CD4-positive, alpha-beta T cell treated with Interleukin-15 for 1 hour (primary cell): ENCODE results near the gene SKIL.

Source experiments
- DNase-seq: peaks from one replicate; pipeline ENCODE4 v3.0.0-alpha.2; 2020

SKIL gene

DNA sequence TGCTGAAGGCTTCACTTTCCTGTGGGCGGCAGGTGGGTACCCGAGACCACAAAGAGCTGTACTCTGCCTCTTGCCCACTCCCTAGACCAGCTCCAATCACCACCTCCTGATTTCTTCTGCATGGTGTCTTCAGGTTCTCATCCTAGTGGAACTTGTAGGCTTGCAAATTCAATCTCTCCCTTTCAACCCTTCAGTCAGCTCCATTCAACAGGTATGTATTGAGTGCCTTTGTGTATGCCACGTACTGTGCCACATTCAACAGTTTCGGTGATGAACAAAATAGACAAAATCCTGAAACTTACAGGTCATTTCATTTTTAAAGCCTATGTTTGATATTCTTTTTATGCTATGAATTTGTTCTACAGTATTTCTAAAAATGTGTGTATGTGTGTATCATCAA, 55.8 kb downstream of the SKIL start:
- DNase-seq, result no peak

DNA sequence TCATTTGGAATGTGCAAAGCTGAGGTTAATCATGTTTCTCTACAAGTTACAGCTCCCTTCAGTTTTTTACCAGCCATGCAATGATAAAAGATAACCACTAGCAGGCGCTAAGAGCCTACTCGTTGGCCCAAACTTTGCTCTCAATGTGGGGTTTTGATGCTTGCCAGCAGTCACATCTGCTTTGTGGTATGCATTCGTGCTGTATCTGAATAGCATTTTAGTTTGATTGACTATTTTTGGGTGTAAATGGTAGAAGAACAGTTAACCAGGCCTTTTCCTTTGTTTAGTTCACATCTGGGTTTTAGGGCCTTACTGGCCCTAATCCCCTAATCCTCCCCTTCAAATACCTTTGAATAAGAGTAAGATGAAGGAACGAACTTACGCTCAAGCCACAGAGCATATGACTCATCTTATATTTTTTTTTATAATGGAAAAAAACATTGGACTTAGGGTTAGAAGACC, 56.7 kb downstream of the SKIL start:
- no peak for DNase-seq

DNA sequence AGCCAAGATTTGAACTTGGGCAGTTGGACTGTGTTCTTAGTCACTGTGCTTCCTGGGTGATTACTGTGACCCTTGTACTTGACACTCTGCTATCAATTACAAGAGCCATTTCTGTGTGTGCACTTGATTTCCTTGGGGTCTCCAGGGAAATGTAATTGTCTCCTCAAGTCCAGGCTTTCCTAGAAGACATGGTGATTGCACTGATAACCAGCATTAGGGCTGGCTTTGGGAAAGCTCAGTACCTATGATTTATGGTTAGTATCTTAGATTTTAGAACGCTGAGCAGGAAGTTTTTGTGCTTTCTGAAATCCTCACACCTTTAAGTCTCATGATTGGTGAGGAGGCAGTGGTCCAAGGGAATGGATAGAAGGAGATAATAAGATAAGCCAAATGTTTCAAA, 59.6 kb downstream of the SKIL start:
- DNase-seq, result no peak

DNA sequence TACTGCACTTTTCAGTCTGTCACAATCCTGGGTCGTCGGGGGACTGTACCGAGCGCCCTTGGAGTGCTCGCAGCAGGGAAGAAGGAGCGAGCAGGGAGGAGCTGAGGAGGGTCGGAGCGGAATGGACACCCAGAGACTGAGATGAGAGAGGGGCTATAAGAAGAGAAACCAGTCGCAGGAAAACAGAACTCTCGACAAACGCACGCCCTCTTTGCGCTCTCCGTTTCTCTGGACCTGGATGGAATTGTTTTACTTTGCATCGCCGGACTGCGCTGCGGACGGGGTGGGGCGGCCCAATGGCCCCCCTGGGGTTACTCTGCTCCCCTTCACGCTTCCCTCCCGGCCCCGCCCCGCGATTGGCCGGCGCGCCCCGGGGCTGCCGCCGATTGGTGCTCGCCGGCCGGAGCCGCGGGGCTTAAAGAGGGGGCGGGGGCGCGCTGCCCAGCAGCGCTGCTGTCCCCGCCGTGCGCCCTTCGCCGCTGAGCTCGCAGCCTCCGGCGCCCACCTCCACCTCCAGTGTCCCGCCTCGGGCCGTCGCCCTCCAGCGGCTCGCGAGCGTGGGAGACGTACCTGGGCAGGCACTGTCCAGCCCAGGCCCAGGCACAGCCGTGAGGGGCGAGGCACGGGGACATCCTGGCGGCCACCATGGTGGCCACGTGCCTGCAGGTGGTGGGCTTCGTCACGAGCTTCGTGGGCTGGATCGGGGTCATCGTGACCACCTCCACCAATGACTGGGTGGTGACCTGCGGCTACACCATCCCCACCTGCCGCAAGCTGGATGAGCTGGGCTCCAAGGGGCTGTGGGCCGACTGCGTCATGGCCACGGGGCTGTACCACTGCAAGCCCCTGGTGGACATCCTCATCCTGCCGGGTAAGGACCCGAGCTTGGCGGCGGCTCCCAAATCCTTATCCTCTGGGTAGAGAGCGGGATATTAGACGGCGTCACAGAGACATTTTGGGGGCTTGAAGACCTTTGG, 61.2 kb downstream of the SKIL start, which contains the start of gene CLDN11:
Gene CLDN11, plus strand, starts transcription at position 447 of the 977 bp plus-strand sequence. Its CDS starts 199 bp downstream, at position 646.
- no peak for DNase-seq

DNA sequence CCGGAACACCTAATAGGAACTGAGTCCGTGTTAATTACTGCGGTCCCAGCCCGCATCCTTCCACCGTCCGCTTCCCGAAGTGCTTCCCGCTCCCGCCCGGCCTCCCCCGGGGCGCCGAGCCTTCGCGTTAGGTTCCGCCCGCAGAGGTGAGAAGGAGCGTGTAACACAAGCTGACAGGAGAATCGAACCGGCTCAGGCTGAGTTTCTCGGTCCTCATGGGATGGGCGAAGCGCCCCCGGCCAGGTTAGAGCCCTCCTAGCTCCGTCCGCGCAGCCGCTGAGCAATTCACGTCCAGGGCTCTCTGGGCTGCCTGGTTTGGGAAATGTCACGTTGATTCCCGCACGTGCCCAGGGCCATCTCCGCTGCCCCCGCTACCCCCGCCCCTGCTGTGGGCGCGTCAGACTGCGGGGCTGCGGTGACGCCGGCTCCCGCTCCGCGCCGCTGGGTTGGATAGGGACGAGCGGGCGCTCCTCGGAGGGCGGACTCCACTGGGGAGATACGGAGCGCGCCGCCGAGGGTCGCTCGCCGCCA, 62.1 kb downstream of the SKIL start:
- DNase-seq, result no peak

DNA sequence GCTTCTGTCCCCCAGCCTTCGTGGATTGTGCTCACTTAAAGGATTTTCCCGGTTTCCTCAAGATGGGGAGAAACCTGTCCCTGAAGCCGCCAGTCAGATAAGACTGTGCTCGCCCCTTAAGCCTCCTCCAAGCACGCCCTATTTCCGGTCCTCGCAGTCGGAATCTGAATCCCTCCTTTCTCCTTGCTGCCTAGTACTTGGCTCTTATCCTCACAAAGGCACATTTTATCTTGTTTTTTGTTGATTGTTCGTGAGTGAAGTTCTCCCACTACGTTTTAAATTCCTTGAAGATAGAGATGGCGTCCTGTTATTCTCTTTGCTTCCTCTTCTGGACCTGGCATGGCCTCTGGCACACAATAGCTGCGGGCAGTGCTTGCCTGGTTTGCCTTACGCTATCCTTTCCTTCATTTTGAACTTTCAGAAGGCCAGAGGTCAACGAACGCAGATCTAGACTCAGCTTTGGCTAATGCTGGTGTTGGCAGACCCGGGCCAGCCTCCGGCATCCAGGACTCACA, 62.8 kb downstream of the SKIL start:
- no peak for DNase-seq

DNA sequence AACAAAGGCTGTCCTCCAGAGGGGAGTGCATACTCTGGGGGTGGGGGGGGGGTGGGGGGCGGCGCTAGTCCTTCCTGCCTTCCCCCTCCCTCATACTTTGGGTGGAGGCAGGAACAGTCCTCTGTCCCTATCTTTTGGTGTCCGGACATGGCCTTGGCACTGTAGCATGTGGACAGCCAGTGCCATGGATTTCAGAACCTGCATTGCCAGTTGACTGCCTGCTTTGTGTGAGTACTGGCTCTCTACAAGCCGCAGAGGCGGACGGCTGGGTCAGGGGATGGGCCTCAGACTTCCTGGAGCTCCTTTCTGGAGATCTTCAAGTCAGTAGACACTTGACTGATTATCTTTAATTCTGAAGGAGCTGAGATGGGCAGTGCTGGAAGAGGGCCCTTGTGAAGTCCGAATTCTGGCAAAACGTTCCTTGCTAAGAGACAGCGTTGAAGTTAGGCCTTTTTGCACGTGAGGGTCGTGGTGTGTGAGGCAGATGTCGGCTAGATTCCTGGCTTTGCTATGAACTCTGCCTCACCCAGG, 63.7 kb downstream of the SKIL start:
- DNase-seq, result no peak

DNA sequence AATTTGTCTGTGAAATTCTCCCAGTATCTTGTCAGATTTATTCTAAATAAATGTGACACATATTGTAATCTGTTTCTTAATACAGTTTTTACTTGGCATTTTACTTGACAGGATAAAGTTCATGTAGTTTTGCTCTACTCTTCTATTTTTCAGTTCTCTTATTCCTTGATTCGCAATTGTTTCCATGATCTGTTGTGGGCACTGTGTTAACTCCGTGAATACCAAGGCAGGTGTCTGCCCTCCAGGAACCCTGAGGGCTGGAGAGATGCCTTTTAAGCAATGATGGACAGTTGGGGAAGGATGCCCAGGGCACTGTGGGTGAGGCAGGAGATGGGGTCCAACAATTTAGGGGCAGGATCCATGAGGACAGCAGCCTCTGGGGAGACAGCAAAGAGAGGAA, 64.2 kb downstream of the SKIL start:
- no peak for DNase-seq

DNA sequence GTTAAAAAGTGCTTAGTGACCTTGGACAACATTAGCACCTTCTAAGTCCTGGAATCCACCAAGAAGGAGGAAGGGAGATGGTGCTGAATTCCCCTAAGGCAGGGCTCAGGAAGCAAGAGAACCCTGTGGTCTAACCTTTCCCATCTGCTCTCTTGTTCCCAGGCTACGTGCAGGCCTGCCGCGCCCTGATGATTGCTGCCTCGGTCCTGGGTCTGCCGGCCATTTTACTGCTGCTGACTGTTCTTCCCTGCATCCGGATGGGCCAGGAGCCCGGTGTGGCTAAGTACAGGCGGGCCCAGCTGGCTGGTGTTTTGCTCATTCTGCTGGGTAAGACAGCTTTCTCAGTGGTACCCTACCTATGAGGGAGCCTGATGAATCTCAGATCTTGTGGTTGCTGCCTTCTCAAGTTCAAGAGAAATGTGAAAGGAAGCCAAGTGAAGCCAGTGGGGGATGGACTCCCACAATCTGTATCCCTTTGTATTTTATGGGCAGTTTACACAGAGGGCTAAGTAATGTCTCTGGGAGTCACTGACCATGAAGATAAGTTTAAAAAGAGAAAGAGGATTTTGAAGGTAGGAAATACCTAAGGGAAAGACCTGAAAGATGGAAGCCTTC, 65.6 kb downstream of the SKIL start:
- no peak for DNase-seq

DNA sequence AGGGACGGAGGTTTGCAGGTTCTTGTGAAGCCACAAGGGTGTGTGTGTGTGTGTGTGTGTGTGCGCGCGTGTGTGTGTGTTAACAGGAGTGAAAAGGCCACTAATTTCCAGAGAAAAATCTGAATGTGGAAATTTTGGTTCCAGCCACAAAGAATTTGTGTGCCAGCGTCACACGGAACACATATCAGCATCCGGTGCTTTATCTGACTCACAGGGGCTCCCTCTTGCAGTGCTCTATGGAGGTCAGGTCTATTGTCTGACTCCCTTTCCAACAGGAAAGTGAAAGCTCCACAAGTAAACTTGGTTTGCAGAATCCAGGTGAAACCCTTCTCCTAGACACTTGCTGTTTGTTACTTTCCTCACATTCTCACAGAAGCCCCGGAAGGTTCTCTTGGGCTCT, 67.4 kb downstream of the SKIL start:
- DNase-seq, result no peak

DNA sequence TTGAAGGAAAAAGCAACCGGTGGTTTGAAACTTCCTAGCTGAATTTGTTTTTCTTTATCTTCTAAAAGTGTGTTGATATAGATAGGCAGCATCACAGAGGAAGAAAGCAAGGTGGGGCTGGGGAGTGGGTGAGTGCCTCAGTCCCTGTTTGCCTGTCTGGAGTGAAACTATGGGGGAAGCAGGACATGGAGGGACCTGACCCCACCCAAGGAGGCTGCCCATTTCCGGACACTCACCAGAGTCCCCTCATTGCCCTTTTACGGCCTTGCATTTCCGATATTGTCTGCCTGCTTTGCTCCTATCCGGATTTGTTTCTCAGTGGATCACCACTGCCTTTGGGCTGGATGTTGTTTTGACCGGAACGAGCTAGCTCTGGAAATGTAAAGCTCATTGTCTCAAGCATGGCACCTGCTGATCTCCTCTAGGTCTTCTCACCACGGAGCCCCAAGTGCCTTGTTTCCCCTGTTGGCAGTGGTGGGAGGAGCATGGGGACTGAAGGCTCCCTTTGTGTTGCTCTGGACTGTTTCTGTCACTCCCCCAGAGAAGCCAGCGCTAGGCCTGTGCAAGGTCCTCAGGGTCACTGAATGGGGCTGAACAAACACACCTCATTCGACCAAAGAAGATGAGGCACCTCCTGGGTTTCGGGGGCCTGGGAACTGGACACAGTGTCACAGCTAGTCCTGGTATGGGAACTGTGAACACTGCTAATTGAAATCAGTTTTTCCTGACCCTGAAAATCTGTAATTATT, 68.2 kb downstream of the SKIL start:
- DNase-seq, result no peak

DNA sequence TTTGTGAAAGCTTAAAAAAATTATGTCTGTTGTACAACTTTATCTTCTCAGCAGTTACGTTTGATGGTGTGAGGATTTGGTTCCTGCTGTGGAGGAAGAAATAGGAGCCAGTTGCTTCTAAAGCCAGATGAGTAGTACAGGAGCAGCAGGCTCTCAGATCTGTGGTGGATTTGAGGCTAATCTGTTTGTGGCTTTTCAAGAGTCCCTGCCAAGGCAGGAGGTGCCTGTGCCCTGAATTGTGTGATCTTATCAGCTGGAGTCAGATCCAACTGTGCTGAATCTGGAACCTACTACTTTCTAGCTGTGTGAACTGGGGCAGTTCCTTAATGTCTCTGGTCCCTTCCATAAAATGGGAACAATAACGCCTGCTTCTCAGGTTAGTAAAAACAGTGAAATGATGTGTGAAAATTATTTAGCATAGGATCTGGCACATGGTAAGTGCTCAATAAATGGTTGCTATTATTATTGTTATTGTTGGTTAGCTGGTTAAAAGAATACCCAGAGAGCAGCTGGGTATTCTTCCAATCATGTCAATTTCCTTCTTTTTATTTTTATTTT, 68.8 kb downstream of the SKIL start:
- no peak for DNase-seq

DNA sequence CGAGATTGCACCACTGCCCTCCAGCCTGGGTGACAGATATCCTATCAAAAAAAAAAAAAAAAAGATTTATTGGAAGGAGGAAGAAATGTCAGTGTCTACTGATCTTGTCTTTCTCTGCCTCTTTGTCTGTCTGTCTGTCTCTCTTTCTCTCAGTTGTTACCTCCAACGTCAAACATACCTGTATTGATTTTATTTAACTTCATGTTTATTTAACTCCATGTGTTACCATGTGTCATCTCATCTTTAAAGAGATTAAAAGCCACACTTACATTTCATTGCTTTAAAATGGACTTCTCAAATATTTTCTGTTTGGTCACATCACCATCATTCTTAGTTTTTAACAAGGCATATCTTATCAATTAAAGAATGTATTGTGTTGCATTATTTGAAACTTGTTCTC, 70.6 kb downstream of the SKIL start:
- DNase-seq, result no peak

DNA sequence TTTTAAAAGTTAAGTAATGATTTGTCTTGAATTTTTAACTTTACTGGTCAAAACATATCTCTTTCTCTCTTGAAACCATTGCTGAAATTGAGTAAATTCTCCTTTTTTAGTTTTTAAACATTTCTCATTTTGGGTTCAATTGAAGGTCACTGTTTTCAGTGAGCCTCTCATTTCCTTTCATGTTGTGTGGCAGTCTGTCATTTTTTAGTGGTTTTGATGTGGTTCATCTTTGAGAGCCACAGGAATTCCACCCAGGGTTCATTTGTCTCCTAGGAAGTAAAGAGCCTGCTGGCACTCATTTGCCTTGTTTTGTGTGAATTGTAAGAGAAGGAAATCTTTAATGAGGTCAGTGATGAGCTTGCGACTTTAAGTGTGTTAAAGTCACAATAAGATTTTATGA, 71.5 kb downstream of the SKIL start:
- no peak for DNase-seq

DNA sequence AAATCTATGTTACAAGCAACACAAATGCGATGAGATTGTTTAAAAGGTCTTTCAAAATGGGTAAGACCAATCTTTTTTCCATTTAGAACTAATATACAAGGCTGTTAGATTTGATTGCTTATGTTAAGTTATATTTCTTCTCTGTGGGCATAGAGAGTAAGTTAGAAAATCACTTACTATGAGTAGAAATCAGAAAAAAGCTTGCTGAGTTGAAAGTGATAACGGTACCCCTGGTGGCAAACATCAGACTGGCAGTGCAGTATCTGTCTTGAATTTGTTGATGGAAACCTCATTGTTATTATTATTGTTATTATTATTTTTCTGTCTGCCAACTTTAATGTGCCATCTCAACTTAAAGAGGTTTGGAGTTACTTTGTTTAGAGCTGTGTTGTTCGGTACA, 73.5 kb downstream of the SKIL start:
- DNase-seq, result no peak

DNA sequence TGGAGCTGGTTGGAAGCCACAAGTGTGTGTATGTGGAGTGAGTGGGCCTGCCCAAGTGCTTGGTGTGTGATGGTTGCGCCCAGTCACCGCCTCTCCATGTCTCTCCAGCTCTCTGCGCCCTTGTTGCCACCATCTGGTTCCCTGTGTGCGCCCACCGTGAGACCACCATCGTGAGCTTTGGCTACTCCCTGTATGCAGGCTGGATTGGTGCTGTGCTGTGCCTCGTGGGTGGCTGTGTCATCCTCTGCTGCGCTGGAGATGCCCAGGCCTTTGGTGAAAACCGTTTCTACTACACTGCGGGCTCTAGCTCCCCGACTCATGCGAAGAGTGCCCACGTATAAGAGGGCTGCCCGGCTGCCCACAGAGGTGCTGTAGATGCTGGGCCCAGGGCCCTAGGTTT, 74.9 kb downstream of the SKIL start:
- DNase-seq, result no peak

DNA sequence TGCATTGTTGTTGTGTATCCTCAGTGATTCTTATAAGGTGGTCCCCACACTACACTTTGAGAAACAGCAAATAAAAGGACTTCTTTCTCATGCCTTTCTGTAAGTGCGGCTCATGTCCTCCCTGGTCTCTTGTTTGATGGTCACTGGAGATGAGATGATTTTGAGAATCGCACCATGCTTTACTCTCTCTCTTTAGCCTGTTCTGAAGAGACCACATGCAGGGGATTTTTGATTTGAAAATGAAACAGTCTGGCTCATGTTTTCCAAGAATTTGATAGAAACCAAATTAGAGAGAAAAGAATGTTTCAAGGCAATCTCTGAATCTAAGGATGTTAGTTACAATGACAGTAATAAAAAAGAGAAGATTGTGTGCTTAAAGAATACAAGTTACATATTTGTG, 79.2 kb downstream of the SKIL start:
- DNase-seq, result no peak

DNA sequence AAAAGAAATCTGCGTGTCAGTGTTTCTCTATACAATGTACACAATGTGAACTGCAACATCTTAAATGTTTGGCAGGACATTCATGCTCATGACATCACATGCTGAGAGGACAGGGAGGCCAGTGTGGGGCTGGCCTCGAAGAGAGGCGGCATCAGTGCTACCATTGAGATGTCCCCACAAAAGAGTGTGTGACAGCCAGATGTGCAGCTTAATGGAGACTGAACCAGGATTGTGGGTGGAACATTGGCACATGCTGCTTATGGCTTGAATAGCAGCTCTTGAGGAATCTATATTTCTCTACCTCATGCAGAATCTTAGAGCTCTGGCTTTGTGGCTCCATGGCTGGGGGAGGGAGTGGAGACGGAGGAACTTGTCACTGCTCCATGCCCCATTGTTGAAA, 79.7 kb downstream of the SKIL start:
- DNase-seq, result no peak

DNA sequence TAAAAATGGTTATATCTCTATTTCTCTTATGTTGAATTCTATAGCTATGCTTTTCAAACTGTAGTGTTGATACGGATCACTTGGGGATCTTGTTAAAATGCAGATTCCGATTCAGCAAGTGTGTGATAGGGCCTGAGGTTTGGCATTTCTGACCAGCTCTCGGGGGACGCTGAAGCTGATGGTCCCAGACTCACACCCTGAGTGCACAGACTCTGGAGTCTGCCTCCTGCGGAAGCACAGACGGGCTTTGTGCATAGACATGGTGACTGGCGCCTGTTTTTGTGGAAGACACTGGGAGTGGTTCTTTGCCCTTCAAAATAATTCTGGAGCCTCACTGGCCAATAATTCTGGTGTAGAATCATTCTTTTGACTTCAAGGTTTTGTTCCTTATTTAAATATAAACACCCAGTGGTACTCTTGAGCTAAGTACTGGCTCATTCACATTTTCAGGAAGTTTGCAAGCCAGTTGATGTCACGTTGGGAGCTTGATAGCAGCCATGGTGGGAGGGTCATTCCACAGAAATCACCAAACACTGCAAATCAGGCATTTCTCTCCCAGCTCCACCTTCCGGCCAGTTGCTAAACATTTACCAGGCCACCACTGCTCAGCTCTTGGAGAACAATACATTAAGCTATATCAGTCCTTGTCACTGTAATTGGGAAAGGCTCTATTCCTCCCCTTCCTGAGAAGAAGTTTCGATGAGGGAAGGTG, 80.3 kb downstream of the SKIL start:
- no peak for DNase-seq

DNA sequence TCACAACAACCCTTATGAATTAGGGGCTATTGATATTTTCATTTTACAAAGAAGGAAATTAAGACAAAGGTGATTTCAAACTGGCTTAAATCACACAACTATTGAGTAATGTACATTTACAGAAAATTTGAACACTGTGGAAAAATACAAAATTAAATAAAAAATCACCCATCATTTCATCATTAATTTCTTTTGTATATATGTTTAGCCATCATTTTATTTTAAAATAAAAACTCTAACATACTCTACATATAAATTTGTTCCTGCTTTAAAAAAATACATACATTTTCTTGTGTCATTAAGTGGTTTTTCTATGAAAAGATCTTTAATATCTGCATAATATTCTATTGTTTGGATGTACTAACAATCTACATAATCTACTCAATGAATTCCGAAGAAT, 81.3 kb downstream of the SKIL start:
- no peak for DNase-seq

DNA sequence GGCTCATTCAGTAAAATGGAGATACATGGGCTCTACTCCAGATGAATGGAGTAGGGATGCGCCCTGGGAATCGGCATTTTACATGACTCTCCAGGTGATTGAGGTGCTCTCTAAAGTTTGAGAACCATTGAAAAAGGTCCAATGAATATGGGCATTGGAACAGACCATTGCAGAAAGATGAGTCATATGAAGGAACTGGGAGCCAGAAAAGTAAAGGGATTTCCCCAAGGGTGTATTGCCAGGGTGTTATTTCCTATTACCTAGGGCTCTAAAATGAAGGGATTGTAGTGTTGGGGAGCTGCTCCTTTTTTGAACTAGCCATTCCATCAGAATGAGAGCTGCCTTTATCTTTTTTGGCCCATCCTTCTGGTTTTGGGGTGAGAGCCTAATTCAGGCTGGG, 82.8 kb downstream of the SKIL start:
- DNase-seq, result no peak

DNA sequence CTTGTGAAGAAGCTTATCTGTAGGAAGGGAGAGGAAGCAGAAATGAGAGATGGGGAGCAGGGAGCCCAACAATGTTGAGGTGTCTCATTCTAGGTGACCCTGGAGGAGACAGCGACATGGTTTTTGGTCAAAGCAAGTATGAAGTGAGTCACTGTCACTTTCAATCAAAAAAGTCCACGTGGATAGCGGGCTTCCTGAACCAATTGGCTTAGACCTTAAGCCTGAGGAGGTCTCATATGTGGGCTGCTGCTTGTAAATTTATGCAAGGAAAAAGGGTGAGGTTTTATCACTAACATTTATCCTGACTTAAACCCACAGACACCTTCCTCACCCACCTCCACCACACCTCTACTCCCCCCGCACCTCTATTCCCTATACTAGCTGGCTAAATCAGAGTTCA, 83.9 kb downstream of the SKIL start:
- no peak for DNase-seq
